CD4-positive, alpha-beta T cell treated with Interferon alpha-2 for 1 hour (primary cell): ENCODE results near the gene CELSR2.
A peak's percentile ranks its signal among the peaks of the same experiment; 100 is the strongest.

Experiments
- DNase-seq, 2 donors: peaks; one replicate each; pipeline ENCODE4 v3.0.0-alpha.2; 2020 to 2022

Gene CELSR2

DNA sequence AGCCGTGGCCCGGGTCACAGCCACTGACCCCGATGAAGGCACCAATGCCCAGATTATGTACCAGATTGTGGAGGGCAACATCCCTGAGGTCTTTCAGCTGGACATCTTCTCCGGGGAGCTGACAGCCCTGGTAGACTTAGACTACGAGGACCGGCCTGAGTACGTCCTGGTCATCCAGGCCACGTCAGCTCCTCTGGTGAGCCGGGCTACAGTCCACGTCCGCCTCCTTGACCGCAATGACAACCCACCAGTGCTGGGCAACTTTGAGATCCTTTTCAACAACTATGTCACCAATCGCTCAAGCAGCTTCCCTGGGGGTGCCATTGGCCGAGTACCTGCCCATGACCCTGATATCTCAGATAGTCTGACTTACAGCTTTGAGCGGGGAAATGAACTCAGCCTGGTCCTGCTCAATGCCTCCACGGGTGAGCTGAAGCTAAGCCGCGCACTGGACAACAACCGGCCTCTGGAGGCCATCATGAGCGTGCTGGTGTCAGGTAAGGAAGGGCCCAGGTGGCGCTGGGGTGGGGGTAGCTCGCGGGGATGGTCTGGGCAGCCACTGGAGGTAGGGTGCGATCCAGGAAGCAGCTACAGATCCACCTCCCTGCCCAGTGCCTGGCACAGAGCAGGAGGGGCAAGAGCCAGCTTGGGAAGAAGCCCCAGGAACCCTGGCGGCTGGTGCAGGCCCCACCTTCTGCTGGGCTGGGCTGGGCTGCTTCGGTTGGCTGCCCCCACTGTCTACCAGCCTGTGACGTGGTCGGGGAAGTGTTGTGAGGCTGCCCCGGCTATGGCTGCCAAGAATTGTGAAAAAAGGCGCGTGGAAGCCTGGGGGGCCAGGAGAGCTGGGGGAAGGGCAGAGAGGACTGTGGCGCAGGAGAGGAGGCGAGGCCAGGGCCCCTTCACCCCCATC lies 3.8 kb downstream of the CELSR2 start:
- no peak for DNase-seq

- no peak for DNase-seq
Observed at GRCh38 chr1:109253803-109254620, 4.7 kb downstream of the CELSR2 start.

DNA sequence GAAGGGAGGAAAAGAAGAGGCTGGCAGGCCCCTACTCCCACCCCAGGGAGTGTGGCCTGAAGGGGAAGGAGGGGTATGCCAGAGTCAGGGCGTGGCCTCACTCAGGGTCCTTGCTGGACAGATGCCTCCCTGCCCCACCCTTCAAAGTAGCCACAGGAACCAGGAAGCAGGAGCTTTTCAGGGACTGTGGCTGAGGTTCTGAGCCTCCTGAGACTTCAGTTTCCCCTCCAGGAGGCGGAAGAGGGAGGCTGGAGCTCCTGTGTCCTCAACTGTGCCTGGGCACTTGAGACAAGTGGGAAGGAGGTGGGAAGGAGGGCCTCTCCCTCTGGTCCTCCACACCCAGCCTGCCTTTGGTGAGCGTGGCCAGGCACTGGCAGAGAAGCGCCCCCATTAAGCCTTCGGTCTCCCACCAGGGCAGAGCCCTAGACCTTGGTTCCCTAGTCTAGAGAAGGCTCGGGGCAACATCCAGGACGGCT lies 5.3 kb downstream of the CELSR2 start:
- no peak for DNase-seq

- no peak for DNase-seq
Observed at GRCh38 chr1:109255097-109255651, 5.8 kb downstream of the CELSR2 start.

DNA sequence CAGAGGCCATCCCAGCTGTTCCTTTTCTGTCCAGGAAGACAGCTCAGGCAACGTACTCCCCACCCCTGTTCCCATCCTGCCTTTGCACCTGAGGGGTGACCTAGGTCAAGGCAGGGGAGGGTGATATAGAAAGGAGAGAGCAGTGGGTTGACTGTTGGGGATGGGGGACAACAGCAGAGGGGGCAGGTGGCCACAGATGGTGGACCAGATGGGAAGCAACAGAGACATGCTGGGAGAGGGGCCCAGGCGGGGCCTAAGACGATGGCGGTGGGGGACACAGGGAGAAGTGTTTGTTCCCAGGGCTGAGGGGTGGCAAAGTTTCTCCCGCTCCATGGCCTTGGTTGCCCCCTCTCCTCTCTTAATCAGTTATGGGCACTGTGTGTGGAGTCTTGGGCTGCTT lies 6.3 kb downstream of the CELSR2 start:
- no peak for DNase-seq

- no peak for DNase-seq
Observed at GRCh38 chr1:109256085-109256484, 6.7 kb downstream of the CELSR2 start.

- no peak for DNase-seq
Observed at GRCh38 chr1:109256971-109257681, 7.8 kb downstream of the CELSR2 start.

DNA sequence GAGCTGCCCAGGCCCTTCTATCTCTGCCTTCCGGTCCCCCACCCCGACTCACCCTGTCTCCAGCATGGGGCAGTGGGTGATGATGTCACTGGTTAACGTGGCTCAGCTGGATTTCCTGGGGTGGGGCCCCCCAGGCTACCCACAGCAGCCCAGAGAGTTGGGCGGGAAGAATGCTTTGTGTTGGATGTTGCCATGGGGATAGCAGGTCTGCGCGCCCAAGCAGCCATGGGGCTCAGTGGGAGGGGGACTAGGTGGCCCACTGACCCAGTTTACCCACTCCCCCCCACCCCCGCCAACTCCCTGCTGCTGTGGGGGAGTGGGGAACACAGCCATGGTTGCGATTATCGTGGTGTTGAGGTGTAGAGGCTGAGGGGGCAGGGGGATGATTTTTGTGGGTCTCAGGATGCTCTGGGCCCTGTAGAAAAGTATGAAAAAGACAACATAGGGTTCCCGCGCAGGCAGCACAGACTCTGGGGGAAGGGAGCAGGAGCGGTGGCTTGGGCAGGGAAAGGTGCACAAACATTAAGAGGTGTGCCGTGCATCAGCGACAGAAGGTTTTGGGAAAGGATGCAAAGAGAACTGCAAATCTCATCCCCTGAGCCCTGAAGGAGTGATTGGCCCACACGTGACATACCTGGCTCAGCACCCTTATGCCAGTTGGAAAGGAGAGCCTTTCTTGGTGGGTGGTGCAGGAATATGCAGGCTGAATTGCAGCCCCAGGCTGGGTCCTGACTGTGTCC lies 8.5 kb downstream of the CELSR2 start:
- no peak for DNase-seq

DNA sequence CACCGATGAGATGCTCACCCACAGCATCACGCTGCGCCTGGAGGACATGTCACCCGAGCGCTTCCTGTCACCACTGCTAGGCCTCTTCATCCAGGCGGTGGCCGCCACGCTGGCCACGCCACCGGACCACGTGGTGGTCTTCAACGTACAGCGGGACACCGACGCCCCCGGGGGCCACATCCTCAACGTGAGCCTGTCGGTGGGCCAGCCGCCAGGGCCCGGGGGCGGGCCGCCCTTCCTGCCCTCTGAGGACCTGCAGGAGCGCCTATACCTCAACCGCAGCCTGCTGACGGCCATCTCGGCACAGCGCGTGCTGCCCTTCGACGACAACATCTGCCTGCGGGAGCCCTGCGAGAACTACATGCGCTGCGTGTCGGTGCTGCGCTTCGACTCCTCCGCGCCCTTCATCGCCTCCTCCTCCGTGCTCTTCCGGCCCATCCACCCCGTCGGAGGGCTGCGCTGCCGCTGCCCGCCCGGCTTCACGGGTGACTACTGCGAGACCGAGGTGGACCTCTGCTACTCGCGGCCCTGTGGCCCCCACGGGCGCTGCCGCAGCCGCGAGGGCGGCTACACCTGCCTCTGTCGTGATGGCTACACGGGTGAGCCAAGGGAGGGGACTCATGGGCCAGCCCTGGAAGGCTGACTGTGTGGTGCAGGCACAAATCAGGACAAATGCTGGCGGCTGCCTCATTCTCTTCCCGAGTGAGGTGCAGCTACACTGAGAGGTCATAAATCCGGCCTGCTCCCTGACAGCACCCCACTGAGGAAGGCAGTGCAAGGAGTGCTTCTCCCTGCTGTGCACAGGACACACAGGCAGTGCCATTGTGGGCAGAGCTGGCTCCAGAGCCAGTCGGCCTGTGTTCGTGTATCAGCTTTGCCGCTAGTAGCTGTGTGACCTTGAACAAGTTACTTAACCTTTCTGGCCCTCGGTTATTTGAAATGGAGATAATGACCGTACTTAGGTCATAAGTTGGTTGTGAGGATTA lies 9.4 kb downstream of the CELSR2 start:
- no peak for DNase-seq

GRCh38 chr1:109259674-109260557 lies 10.6 kb downstream of the CELSR2 start:
- no peak for DNase-seq

- no peak for DNase-seq
Observed at GRCh38 chr1:109261006-109261405, 11.7 kb downstream of the CELSR2 start.

DNA sequence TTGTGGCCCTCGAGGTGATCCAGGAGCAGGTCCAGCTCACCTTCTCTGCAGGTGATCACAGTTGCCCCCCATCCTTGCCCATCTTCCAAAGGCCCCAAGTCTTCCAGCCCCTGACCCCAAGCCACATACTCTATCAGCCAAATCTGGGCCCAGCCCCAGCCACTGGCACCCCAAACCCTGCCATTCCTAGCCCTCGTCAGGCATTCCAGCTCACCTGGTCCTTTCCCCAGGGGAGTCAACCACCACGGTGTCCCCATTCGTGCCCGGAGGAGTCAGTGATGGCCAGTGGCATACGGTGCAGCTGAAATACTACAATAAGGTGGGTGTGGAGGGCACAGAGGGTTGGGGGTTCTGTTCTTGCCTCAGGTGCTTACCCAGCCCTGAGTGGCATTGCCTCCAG lies 12.2 kb downstream of the CELSR2 start:
- no peak for DNase-seq

- DNase-seq, result no peak
Observed at GRCh38 chr1:109262231-109263055, 13.1 kb downstream of the CELSR2 start.

DNA sequence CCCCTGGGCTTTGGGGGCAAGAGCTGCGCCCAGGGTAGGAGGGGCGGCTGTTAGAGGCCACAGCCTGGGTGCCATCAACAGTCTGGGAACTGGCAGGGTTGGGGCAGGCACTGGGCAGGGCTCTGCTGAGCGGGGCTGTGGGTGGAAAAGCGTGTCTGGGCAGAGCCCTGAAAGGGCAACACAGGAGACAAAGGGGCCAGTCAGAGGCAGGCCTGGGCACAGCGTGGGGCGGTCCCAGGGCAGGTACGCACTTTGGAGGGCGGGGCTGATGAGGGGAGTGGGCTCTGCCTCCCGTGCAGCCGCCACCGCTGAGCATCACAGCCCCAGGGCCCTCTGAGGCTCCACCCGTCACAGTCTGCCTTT lies 13.9 kb downstream of the CELSR2 start:
- DNase-seq, result no peak

GRCh38 chr1:109263597-109264378 lies 14.4 kb downstream of the CELSR2 start:
- DNase-seq, result peak; percentile 69 to 77

- DNase-seq, result no peak
Observed at GRCh38 chr1:109264379-109264755, 15.0 kb downstream of the CELSR2 start.

GRCh38 chr1:109265016-109265415 lies 15.7 kb downstream of the CELSR2 start:
- no peak for DNase-seq

- no peak for DNase-seq
Observed at GRCh38 chr1:109265741-109266330, 16.5 kb downstream of the CELSR2 start.
